IMR-90 (cell line): Measurements from ENCODE around the gene TRPC4. TPM values are rescaled to one million over a fixed set of nuclear protein-coding genes. Genes with fewer than 3 reads are reported as not detected.
A peak's percentile ranks its signal among the peaks of the same experiment; 100 is the strongest.

Experiments
- ATAC-seq: fragments of 200-7000 bp; cut with Tn5 transposase; 2 replicates; pipeline ENCODE4 v1.9.1; 2020; ENCODE audit warnings: low read depth, mild to moderate bottlenecking, moderate library complexity
- BruUV-seq: library from RNA; stranded (reverse); fragments of 400-500 nt; replicated peaks from 2 replicates; lab custom pipeline; 2021; lab: Mats Ljungman, UMichigan
- CTCF ChIA-PET: fragments of 300-600 bp; formaldehyde crosslinking; extraction: SDS; loops from one replicate; lab custom pipeline; 2021; ENCODE audit warnings: antibody characterized with exemption; lab: Yijun Ruan, JAX
- POLR2A ChIA-PET: fragments of 300-600 bp; sonication (Branson Sonifier 250); formaldehyde crosslinking; loops from one replicate; lab custom pipeline; 2022; ENCODE audit warnings: antibody characterized with exemption; ENCODE audit not compliant: unreplicated experiment; lab: Charles Lee
- DNase-seq: peaks from one replicate; pipeline ENCODE4 v3.0.0; 2013
- H2AFZ ChIP-seq: replicated peaks from 2 replicates; pipeline ENCODE3; 2013; ENCODE audit warnings: low read length, mild to moderate bottlenecking; ENCODE audit not compliant: poor library complexity
- H2AK5ac ChIP-seq: 2 replicates; pipeline ENCODE4 v1.6.1; 2013; ENCODE audit warnings: low read depth, low read length, inconsistent platforms
- H2AK9ac ChIP-seq: replicated peaks from 2 replicates; pipeline ENCODE3; 2013; ENCODE audit warnings: mild to moderate bottlenecking, low read depth, low read length, moderate library complexity; ENCODE audit not compliant: poor library complexity
- H2BK120ac ChIP-seq: 2 replicates; pipeline ENCODE4 v1.6.1; 2013; ENCODE audit warnings: low read depth, low read length, inconsistent platforms
- H2BK15ac ChIP-seq: 3 replicates; pipeline ENCODE4 v1.6.1; 2013; ENCODE audit warnings: low read depth, low read length, inconsistent platforms
- H2BK20ac ChIP-seq: 2 replicates; pipeline ENCODE4 v1.6.1; 2013; ENCODE audit warnings: low read depth, mild to moderate bottlenecking, inconsistent platforms, low read length, moderate library complexity
- H2BK5ac ChIP-seq: 2 replicates; pipeline ENCODE4 v1.6.1; 2013; ENCODE audit warnings: mild to moderate bottlenecking, low read depth, low read length, inconsistent platforms; ENCODE audit not compliant: poor library complexity, severe bottlenecking
- H3K14ac ChIP-seq: replicated peaks from 2 replicates; pipeline ENCODE4 v1.6.1; 2013; ENCODE audit warnings: low read depth, low read length, inconsistent platforms
- H3K18ac ChIP-seq: 2 replicates; pipeline ENCODE4 v1.6.1; 2013; ENCODE audit warnings: low read depth, low read length, control low read depth
- H3K23ac ChIP-seq: 2 replicates; pipeline ENCODE4 v1.6.1; 2013; ENCODE audit warnings: low read depth, low read length, inconsistent platforms
- H3K27ac ChIP-seq: 2 replicates; pipeline ENCODE4 v1.5.1; 2013; ENCODE audit warnings: mild to moderate bottlenecking, control low read depth, low read length; ENCODE audit not compliant: insufficient read depth
- H3K27me3 ChIP-seq: 2 replicates; pipeline ENCODE4 v1.6.1; 2013; ENCODE audit warnings: low read length; ENCODE audit not compliant: control insufficient read depth, insufficient read depth
- H3K36me3 ChIP-seq: 2 replicates; pipeline ENCODE4 v1.6.1; 2013; ENCODE audit warnings: low read length, mixed read lengths; ENCODE audit not compliant: control insufficient read depth, insufficient read depth
- H3K4ac ChIP-seq: 2 replicates; pipeline ENCODE4 v1.6.1; 2013; ENCODE audit warnings: low read depth, low read length, inconsistent platforms
- H3K4me1 ChIP-seq: 2 replicates; pipeline ENCODE4 v1.6.1; 2013; ENCODE audit warnings: low read length, mixed read lengths; ENCODE audit not compliant: control insufficient read depth, insufficient read depth
- H3K4me2 ChIP-seq: 2 replicates; pipeline ENCODE4 v1.6.1; 2013; ENCODE audit warnings: low read depth, mild to moderate bottlenecking, control low read depth, low read length, moderate library complexity
- H3K4me3 ChIP-seq: 2 replicates; pipeline ENCODE4 v1.5.1; 2013; ENCODE audit warnings: low read depth, mild to moderate bottlenecking, control low read depth, low read length, moderate library complexity; ENCODE audit not compliant: insufficient read depth
- H3K56ac ChIP-seq: 2 replicates; pipeline ENCODE4 v1.6.1; 2013; ENCODE audit warnings: low read length, inconsistent platforms; ENCODE audit not compliant: insufficient read depth; ENCODE audit errors: extremely low read depth
- H3K79me1 ChIP-seq, 2 experiments: 2 replicates each; pipeline ENCODE4 v1.6.1; 2013; ENCODE audit warnings: low read length in 2 of 2, inconsistent platforms in 1 of 2, low read depth in 1 of 2
- H3K9ac ChIP-seq: 2 replicates; pipeline ENCODE4 v1.6.1; 2013; ENCODE audit warnings: low read depth, low read length, control low read depth
- H3K9me1 ChIP-seq: 2 replicates; pipeline ENCODE4 v1.6.1; 2013; ENCODE audit warnings: low read length, inconsistent platforms; ENCODE audit not compliant: insufficient read depth
- H3K9me3 ChIP-seq: 2 replicates; pipeline ENCODE4 v1.6.1; 2013; ENCODE audit warnings: low read length; ENCODE audit not compliant: control insufficient read depth, insufficient read depth
- H4K20me1 ChIP-seq: 2 replicates; pipeline ENCODE4 v1.6.1; 2013; ENCODE audit warnings: low read length, inconsistent platforms; ENCODE audit not compliant: insufficient read depth
- H4K5ac ChIP-seq: 2 replicates; pipeline ENCODE4 v1.6.1; 2013; ENCODE audit warnings: mild to moderate bottlenecking, low read depth, low read length, control low read depth
- H4K8ac ChIP-seq, 2 experiments: 2 replicates each; pipeline ENCODE4 v1.6.1; 2013; ENCODE audit warnings: low read depth in 2 of 2, low read length in 2 of 2, control low read depth in 1 of 2, inconsistent platforms in 1 of 2
- H4K91ac ChIP-seq: 2 replicates; pipeline ENCODE4 v1.6.1; 2013; ENCODE audit warnings: low read depth, low read length, inconsistent platforms; ENCODE audit not compliant: insufficient read depth
- CEBPB ChIP-seq: IDR thresholded peaks from 2 replicates; pipeline ENCODE4 v1.6.1; 2012; ENCODE audit warnings: low read depth, low read length, improper control_type of control experiment
- CHD1 ChIP-seq: IDR thresholded peaks from 2 replicates; pipeline ENCODE4 v1.6.1; 2012; ENCODE audit warnings: low read depth, low read length, improper control_type of control experiment
- CTCF ChIP-seq: conservative IDR thresholded peaks from 2 replicates; pipeline ENCODE4 v1.5.1; 2012; ENCODE audit warnings: mild to moderate bottlenecking, low read depth, low read length, improper control_type of control experiment
- ELK1 ChIP-seq: fragments of 150-350 bp; IDR thresholded peaks from 2 replicates; pipeline ENCODE4 v1.6.1; 2016; ENCODE audit warnings: low read depth, mild to moderate bottlenecking, low read length, moderate library complexity, borderline replicate concordance
- FOS ChIP-seq: fragments of 150-350 bp; IDR thresholded peaks from 2 replicates; pipeline ENCODE4 v1.6.1; 2016; ENCODE audit warnings: low read depth, low read length
- MAFK ChIP-seq: IDR thresholded peaks from 2 replicates; pipeline ENCODE4 v1.6.1; 2012; ENCODE audit warnings: low read depth, low read length, improper control_type of control experiment
- MAZ ChIP-seq: IDR thresholded peaks from 2 replicates; pipeline ENCODE4 v1.6.1; 2012; ENCODE audit warnings: low read depth, mild to moderate bottlenecking, low read length, improper control_type of control experiment, moderate library complexity, borderline replicate concordance
- RAD21 ChIP-seq: IDR thresholded peaks from 2 replicates; pipeline ENCODE4 v1.6.1; 2012; ENCODE audit warnings: low read length, improper control_type of control experiment
- RFX5 ChIP-seq: IDR thresholded peaks from 2 replicates; pipeline ENCODE4 v1.8.0; 2012; ENCODE audit warnings: low read depth, mild to moderate bottlenecking, low read length, moderate library complexity
- SMC3 ChIP-seq: fragments of 150-350 bp; IDR thresholded peaks from 2 replicates; pipeline ENCODE4 v1.6.1; 2016; ENCODE audit warnings: low read depth, mild to moderate bottlenecking, antibody characterized with exemption, low read length, moderate library complexity
- WGBS, 2 experiments: methylation state at CpG; one replicate each; pipeline versions ENCODE4 v1.1.5 to v1.1.7; 2013; ENCODE audit warnings: missing lambda C conversion rate in 2 of 2; ENCODE audit not compliant: insufficient read length in 1 of 2; ENCODE audit errors: extremely low coverage in 2 of 2; 5-methylcytosine and 5-hydroxymethylcytosine counted together
- dilution Hi-C: fragments of 300-500 bp; cut with HindIII; formaldehyde crosslinking; loops from one replicate; pipeline ENCODE4 v1.14.3; 2018; ENCODE audit warnings: low sequenced_read_pairs; ENCODE audit not compliant: unreplicated experiment
- in situ Hi-C: fragments of 300-500 bp; cut with MboI; formaldehyde crosslinking; loops from 3 replicates; pipeline ENCODE4 v1.14.3; 2019; ENCODE audit warnings: low sequenced_read_pairs, inconsistent platforms, mixed read lengths
- intact Hi-C: fragments of 100-400 bp; cut with micrococcal nuclease; formaldehyde crosslinking; loops from 2 replicates; pipeline ENCODE4 v1.10.0; 2022
- polyA plus RNA-seq, 3 experiments: library from polyadenylated mRNA; depleted of rRNA; stranded (reverse); fragments of >200 nt; gene quantifications; 2 replicates each; pipeline ENCODE4 v1.2.3, GENCODE V29; 2012; ENCODE audit warnings: low replicate concordance in 1 of 3
- total RNA-seq: library from RNA; depleted of rRNA; stranded (reverse); fragments of >200 nt; gene quantifications from 2 replicates; pipeline ENCODE4 v1.2.3, GENCODE V29; 2012

The TRPC4 gene
- total and polyA plus RNA-seq, 2 of the 4 experiments (the other 2 are of a cell fraction), result 1.9 to 5.2 TPM

GRCh38 chr13:37682496-37682895, 187.1 kb downstream of the TRPC4 start:
- H2AK9ac ChIP-seq, result no peak overlapping the region
- ChIA-PET POLR2A (no interaction called here), CTCF (interaction anchor here (0.6 kb wide), 2 partner anchors 51 to 239 kb away, joined by 4 to 7 read pairs; no protein-coding TSS in a partner anchor)
- H3K27ac ChIP-seq, result no peak overlapping the region
- no CpG with 5 or more reads among the region's 3 CpGs for WGBS, 2 experiments
- peak overlapping the region; percentile 65; the same call in 1 of the 2 replicates for H4K5ac ChIP-seq
- H3K27me3 ChIP-seq, result no peaks in the 10 kb centered on the region
- DNase-seq, result no peak
- peak overlapping the region; percentile 68; the same call in 1 of the 2 replicates for H2BK120ac ChIP-seq
- no peak overlapping the region for H2AFZ ChIP-seq
- no peaks in the 10 kb centered on the region for H4K20me1 ChIP-seq
- H2BK20ac ChIP-seq, result peak overlapping the region; percentile 67
- peak overlapping the region; percentile 92; the same call in 1 of the 2 replicates for H3K18ac ChIP-seq
- peaks cover 11% of the 10 kb centered on the region for H3K4me1 ChIP-seq
- H4K8ac ChIP-seq, result peak overlapping the region; percentile 7 to 44; a peak in 3 of 4 replicates
- H3K79me1 ChIP-seq, result no peaks in the 10 kb centered on the region
- peak overlapping the region; percentile 90; the same call in 2 of the 3 replicates for H2BK15ac ChIP-seq
- H3K9ac ChIP-seq, result no peak overlapping the region
- H2AK5ac ChIP-seq, result peak overlapping the region; percentile 62
- H3K56ac ChIP-seq, result no peak overlapping the region
- H3K36me3 ChIP-seq, result no peaks in the 10 kb centered on the region
- H2BK5ac ChIP-seq, result peak overlapping the region; percentile 82
- peak overlapping the region; percentile 73 for H3K4ac ChIP-seq
- in situ Hi-C loops, result no loop called here
- dilution Hi-C loops, result no loop called here
- intact Hi-C loops, result no loop called here
- H4K91ac ChIP-seq, result peak overlapping the region; percentile 82
- 0 out of 2 replicates have a peak overlapping the region, but pooled peaks have one; percentile 29 for H3K23ac ChIP-seq
- BruUV-seq, result no TSS peak
- H3K4me2 ChIP-seq, result no peak overlapping the region
- no peak for ATAC-seq
- H3K4me3 ChIP-seq, result no peak overlapping the region
- TF ChIP-seq RFX5 (no peak), CTCF (no peak), CHD1 (no peak), RAD21 (no peak), MAFK (no peak), CEBPB (no peak), MAZ (no peak), FOS (no peak), SMC3 (no peak), ELK1 (no peak)
- H3K14ac ChIP-seq, result peak overlapping the region; percentile 20; the same call in 1 of the 2 replicates
- H3K9me3 ChIP-seq, result no peaks in the 10 kb centered on the region
- H3K9me1 ChIP-seq, result no peaks in the 10 kb centered on the region
